Nephron (organoid): ENCODE results near the gene SORCS2.

ENCODE experiments used
- H3K27ac Mint-ChIP-seq, 3 experiments: 2 replicates each; pipeline ENCODE4 v1.8.0; 2020; ENCODE audit warnings: mixed read lengths in 3 of 3, mild to moderate bottlenecking in 2 of 3, moderate library complexity in 1 of 3
- H3K27me3 Mint-ChIP-seq: 2 replicates; pipeline ENCODE4 v1.8.0; 2021; ENCODE audit warnings: low read depth, mild to moderate bottlenecking, moderate library complexity, mixed read lengths
- H3K36me3 Mint-ChIP-seq: 2 replicates; pipeline ENCODE4 v1.8.0; 2020; ENCODE audit warnings: low read depth, mixed read lengths
- H3K4me1 Mint-ChIP-seq: 2 replicates; pipeline ENCODE4 v1.8.0; 2020; ENCODE audit warnings: mixed read lengths
- H3K4me3 Mint-ChIP-seq, 3 experiments: 2 replicates each; pipeline ENCODE4 v1.8.0; 2020; ENCODE audit warnings: mild to moderate bottlenecking in 3 of 3, mixed read lengths in 3 of 3, moderate library complexity in 2 of 3
- H3K9me3 Mint-ChIP-seq: 2 replicates; pipeline ENCODE4 v1.8.0; 2020; ENCODE audit warnings: mixed read lengths
- CTCF ChIP-seq, 3 experiments: fragments of 200-600 bp; sonication (generic); IDR thresholded peaks; one replicate each; pipeline ENCODE4 v1.5.0; 2021; ENCODE audit warnings: antibody characterized with exemption in 3 of 3; ENCODE audit not compliant: unreplicated experiment in 3 of 3

The SORCS2 gene

GRCh38 chr4:7333024-7333780 is 140.9 kb downstream of the SORCS2 start:
- TF ChIP-seq CTCF (IDR thresholded peaks at IDR 0.05; ENCODE audit: unreplicated experiment in 3 of 3), result no peak
- Mint-ChIP-seq H3K4me3 (no peak overlapping the region), H3K36me3 (peaks cover 4% of the 10 kb centered on the region), H3K27ac (no peak overlapping the region), H3K4me1 (peaks cover 51% of the 10 kb centered on the region), H3K27me3 (peaks cover 10% of the 10 kb centered on the region), H3K9me3 (peaks cover 3% of the 10 kb centered on the region)

GRCh38 chr4:7333801-7334421 is 141.6 kb downstream of the SORCS2 start:
- Mint-ChIP-seq H3K27ac (no peak overlapping the region), H3K9me3 (peaks cover 3% of the 10 kb centered on the region), H3K36me3 (peaks cover 4% of the 10 kb centered on the region), H3K4me3 (no peak overlapping the region), H3K4me1 (peaks cover 51% of the 10 kb centered on the region), H3K27me3 (peaks cover 10% of the 10 kb centered on the region)
- TF ChIP-seq CTCF (IDR thresholded peaks at IDR 0.05; ENCODE audit: unreplicated experiment in 3 of 3), result no peak

GRCh38 chr4:7334521-7335275 is 142.4 kb downstream of the SORCS2 start:
- Mint-ChIP-seq H3K27ac (peak overlapping the region; percentile 44 to 90 (median 59)), H3K4me1 (peaks cover 50% of the 10 kb centered on the region)

GRCh38 chr4:7335344-7336066 is 143.2 kb downstream of the SORCS2 start:
- H3K27me3 Mint-ChIP-seq, result peaks cover 10% of the 10 kb centered on the region
- peak overlapping the region; percentile 44 to 90 (median 59) for H3K27ac Mint-ChIP-seq
- TF ChIP-seq CTCF (IDR thresholded peaks at IDR 0.05; ENCODE audit: unreplicated experiment in 3 of 3), result peak in 2 of 3 experiments; percentile 40 to 65
- peaks cover 7% of the 10 kb centered on the region for H3K9me3 Mint-ChIP-seq
- no peak overlapping the region for H3K4me3 Mint-ChIP-seq
- peaks cover 45% of the 10 kb centered on the region for H3K4me1 Mint-ChIP-seq
- H3K36me3 Mint-ChIP-seq, result peaks cover 4% of the 10 kb centered on the region

More at GRCh38 chr4:7334521-7335275, 142.4 kb downstream of the SORCS2 start:
- H3K4me3 Mint-ChIP-seq, result no peak overlapping the region
- H3K9me3 Mint-ChIP-seq, result peaks cover 7% of the 10 kb centered on the region
- TF ChIP-seq CTCF (IDR thresholded peaks at IDR 0.05; ENCODE audit: unreplicated experiment in 3 of 3), result no peak
- peaks cover 4% of the 10 kb centered on the region for H3K36me3 Mint-ChIP-seq
- peaks cover 10% of the 10 kb centered on the region for H3K27me3 Mint-ChIP-seq

- no peak for TF ChIP-seq CTCF (IDR thresholded peaks at IDR 0.05; ENCODE audit: unreplicated experiment in 3 of 3)
- peaks cover 7% of the 10 kb centered on the region for H3K9me3 Mint-ChIP-seq
- peaks cover 43% of the 10 kb centered on the region for H3K4me1 Mint-ChIP-seq
- H3K27me3 Mint-ChIP-seq, result peaks cover 12% of the 10 kb centered on the region
- H3K4me3 Mint-ChIP-seq, result no peak overlapping the region
- no peak overlapping the region for H3K27ac Mint-ChIP-seq
- peaks cover 4% of the 10 kb centered on the region for H3K36me3 Mint-ChIP-seq
Observed at GRCh38 chr4:7336067-7336569, 143.8 kb downstream of the SORCS2 start.
